ENCODE data around the gene LY86. TPM values are rescaled to one million over a fixed set of nuclear protein-coding genes. Genes with fewer than 3 reads are reported as not detected.
"Not testable (repeated sequence)": the region's sequence is repeated elsewhere in the genome, so short reads cannot be mapped to it uniquely, and the experiment has no call there.

The LY86 gene
- total RNA-seq, 1 experiment from 2014 or later, result not detected

DNA sequence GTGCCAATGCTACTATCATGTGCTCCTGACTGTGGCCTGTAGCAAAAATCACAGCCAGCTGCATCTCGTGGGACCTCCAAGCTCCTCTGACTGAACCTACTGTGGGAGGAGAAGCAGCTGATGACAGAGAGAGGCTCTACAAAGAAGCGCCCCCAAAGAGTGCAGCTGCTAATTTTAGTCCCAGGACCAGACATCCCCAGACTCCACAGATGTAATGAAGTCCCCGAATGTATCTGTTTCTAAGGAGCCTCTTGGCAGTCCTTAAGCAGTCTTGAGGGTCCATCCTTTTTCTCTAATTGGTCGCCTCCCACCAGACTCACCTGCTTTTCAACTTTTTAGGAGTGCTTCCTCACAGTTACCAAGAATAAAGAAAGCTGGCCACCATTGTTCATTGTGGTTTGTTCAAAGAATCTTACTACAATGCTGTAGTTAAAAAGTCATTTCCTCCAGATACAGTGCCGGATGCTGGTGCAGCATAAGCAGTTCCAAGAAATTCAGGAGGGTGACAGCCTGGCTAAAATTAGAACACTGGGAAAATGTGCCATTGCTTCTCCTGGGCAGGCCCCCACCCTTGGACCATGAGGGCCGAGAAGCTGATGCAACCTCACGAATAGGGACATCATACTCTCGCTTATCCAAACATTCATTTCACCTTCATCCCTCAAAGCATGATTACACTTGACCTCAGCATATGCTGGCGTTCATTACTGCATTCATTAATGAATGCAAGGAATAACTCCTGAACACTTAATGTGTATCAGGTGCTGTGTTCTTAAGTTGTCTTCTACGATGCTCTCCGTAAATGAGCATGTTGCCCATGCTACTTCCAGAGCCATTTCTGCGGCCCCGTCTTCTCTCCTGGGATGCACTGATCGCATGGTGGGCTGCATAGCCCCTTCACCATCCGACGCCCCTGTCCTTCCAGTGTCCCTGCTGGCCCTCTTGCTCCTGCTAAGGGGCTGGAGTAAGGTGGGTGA is 66.4 kb downstream of the LY86 start:
- peak; percentile 23 for DNase-seq (ENCODE audit: low spot score)

DNA sequence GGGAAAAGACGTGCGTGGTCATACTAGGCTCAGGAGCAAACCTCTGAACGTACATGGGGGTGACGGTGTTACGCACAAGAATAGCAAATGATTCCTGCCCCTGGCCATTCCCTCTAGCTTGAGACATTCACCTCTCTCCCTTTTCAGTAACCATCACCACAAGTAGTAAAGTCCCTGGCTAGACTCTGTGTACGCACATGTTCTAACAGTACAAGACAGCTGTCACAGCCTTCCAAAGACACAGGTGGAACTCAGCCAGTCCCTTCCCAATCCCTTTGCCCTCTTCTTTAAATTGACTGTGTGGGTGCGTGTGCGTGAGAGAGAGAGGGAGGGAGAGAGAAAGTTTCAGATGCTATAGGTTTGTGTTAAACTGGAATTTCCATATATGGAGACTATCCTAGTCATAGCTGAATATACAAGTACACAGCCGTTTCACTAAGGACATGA is 67.3 kb downstream of the LY86 start:
- DNase-seq (ENCODE audit: low spot score), result no peak

DNA sequence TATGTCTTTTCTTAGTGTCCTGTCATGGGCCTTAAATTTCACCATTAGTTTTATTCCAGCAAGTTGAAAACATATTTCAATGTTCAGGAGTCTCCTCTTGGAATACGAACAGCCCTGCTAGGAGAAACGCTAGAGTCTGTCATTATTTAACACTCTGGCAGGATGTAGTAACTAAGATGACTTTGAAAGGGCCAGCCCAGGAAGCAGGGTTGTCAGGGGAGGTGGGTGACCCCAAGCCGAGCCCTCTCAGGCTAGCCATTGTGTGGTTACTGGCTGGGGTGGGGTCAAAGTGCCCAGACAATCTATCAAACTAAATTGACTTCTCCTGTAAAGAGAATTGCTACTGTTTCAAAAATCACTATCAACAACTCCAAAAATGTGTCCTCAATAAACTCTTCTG is 67.8 kb downstream of the LY86 start:
- DNase-seq (ENCODE audit: low spot score), result no peak

DNA sequence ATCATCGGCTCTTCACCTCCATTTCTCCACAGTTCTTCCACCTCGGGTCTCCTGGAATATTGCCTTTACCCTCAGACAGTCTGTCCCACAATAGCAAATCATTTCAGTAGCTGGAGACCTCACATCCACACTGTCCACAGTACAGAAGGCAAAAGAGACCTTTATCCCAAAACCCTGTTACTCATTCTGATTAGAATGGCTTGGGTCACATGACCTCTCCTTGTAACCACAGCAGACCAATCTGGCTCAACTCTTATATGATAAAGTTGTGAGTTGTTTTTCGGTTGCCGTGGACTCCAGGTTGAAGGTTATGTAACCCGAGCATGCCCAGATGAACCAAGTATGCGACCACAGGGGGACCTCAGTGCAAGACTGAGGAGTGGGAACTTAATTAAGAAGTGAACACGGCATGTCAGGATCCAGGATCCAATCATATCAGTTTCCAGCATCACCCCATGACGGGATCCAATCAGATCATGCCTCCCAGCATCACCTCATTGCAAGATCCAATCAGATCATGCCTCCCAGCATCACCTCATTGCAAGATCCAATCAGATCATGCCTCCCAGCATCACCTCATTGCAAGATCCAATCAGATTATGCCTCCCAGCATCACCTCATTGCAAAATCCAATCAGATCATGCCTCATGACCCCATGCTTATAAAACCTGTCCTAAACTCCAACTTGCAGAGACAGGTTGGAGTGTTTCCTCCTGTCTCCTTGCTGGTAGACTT is 68.7 kb downstream of the LY86 start:
- DNase-seq (ENCODE audit: low spot score), result no peak

DNA sequence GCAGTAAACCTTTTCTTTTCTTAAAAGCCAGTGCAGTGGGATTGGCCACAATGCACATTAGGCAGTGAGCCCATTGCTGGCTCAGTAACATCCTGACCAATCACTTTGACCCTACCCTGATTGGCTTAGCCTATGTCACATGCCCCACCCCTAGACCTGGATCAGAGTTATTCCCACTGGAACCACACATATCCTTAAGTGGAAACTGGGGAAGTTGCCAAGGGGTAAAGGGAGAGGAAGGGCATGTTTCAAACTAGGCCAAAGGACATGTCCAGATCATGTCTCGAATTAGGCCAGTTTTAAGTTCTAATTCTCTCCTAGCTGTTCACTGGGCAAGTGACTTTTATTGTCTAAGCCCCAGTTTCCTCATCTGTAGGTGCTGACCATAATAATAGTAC is 69.3 kb downstream of the LY86 start:
- DNase-seq (ENCODE audit: low spot score), result no peak

DNA sequence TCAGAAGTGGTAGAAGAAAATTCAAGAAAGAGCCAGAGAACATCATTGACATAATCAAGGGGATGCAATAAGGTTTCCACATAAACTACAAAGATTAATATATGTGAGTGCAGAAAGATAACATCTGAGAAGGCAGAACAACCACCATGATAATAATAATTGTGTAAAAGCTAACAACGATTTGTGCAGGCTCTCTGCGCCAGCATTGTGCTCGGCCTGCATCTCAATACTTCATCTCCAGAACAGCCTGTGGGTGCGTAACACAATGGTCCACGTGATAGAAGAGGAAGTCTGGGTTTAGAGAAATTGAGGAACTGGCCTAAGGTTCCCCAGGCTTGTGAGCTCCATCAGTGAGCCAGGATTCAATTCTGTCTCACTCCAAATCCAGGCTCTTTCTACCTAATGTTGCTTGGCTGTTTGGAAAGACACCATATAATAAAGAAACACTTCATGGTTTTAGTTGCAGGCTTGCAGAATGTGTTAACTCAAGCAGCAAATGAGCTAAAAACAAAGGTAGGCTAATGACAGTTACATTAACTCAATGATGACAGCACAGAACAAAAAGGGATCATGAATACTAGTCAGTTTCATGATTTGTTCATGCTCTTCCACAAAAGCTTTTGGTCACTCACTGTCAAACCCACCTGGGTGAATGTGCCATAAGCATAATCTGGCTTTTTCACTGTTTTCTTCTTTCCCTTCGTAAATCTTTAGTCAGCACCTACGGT is 71.2 kb downstream of the LY86 start:
- no peak for DNase-seq (ENCODE audit: low spot score)

DNA sequence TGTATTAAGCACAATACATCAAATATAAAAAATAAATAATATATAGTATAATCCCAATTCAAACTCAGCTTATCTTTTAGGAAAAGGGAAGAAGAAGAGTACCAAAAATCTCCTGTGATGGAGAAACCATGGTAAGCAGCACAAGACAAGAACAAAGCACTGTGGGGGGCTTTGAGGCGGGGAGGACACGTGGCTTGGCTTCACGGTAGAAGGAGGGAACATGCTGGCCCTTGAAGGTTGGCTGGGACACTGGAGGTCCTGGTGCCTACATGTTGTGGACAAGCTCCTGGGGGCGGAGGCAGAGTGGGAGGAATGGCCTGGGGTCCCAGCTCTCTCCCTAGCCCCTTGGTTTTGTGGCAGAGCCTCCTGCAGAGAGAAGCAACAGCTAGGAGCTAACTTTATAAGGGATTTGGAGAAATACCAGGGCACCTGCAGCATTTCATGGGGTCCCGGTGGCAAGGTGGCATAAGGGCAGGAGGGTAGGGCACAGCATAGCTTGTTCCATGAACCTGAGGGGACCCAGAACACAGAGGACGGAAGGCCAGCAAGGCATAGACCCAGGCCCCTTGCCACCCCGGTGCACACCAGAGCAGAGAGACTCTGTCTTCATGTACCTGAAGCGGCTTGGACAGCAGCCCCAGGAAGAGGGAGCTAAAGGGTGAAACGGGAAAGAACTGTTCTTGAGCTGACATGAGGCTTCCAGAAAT is 72.0 kb downstream of the LY86 start:
- DNase-seq (ENCODE audit: low spot score), result no peak

DNA sequence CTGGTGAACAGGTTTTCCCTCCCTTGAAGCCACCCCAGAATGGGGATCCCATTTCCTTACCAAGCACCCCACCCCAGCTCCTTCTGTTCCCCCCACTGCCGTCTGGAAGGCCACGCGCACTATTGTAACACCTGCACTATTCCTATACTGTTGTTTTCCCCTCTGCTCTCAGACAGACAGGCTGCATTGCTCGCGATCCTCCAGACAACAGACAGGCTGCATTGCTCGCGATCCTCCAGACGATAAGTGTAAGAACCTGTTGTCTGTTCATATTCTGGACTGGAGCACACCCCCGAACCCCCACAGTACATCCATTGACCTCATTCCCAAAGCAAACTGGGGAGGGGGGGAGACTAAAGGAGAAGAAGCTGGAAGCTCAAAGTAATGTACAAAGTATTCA is 72.7 kb downstream of the LY86 start:
- no peak for DNase-seq (ENCODE audit: low spot score)

DNA sequence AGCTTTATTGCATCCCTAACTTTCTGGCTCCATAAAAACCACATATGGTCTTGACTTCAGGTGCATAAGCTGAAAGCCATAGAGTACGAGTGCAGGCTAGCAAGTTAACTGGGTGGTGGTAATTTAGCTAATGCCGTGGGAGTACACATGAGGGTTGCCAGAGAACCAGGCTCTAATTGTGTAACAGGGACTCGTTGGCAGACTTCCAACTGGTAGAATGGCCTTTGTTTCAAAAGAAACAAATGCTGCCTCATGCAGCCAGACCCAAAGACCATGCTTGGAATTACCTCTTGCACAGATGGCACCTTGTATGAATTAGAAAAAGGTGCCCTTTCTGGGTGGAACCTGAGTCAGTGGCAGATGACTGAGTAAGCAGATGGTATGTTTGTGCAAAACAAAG is 73.2 kb downstream of the LY86 start:
- peak; percentile 33 for DNase-seq (ENCODE audit: low spot score)

DNA sequence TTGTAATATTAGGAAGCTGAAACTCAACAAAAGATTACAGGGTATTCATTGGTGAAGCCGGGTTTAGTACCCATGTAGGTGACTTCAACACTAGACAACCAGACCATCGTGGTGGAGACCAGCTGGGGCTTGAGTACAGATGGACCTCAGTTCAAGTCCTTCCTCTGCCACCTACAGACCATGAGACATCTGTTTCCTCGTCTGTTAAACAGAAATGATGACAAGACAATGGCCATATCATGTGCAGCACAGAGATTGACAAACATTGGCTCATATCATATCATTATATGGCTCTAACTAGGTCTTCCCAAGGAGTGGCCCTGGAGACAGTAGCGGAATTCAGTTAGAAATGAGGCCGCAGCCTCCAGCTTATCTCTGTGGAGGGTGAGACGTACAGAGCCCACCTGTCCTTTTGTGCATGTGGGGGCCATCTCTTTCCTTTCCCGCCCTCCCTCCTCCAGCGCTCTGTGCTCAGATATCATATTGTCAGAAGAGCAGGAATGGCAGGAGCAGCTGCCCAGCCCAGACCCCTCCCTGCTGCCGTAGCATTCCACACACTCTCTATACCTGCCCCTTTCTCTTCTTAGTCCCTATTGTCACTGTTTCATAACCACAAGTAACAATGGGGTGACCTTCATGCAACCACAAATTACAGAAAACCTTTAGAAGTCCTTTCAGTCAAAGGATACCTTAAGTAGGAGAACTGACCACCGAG is 75.1 kb downstream of the LY86 start:
- no peak for DNase-seq (ENCODE audit: low spot score)

DNA sequence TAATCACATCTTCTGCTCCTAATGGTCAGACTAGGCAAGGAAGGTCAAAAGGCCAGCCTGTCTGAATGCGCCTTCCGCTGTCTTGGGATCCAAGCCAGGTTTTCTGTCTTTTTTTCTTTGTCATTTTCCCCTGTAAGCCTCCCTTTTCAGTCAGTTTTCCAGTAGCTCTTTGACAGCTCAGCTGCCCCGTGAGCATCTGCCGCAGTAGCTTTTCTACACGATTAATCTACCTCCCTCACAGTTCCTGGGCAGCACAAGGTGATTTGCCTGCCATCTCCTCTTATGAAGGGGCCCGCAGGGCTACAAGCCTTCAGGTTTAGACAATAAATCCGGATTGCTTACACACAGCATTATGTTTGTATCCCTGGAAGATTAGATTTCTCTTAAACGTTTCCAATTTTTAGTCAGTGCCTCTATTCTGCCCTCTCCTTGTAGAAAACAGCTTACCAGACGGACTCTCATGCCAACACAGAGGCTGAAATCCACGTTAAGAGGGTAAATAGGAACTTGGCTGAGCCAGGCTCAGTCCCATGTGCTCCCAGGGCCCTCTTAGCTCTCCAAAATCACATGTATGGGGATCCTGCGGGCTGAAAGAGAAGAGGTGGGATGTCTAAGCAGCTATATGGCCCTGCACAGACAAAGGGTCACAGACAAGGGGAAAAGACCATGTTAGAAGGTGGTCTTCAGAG is 77.2 kb downstream of the LY86 start:
- DNase-seq (ENCODE audit: low spot score), result no peak

DNA sequence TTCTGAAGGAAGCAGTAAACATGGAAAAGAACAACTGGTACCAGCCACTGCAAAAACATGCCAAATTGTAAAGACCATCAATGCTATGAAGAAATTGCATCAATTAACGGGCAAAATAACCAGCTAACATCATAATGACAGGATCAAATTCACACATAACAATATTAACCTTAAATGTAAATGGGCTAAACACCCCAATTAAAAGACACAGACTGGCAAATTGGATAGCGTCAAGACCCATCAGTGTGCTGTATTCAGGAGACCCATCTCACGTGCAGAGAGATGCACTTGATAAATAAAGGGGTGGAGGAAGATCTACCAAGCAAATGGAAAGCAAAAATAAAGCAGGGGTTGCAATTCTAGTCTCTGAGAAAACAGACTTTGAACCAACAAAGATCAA is 81.6 kb downstream of the LY86 start:
- not testable (repeated sequence) for DNase-seq (ENCODE audit: low spot score)

DNA sequence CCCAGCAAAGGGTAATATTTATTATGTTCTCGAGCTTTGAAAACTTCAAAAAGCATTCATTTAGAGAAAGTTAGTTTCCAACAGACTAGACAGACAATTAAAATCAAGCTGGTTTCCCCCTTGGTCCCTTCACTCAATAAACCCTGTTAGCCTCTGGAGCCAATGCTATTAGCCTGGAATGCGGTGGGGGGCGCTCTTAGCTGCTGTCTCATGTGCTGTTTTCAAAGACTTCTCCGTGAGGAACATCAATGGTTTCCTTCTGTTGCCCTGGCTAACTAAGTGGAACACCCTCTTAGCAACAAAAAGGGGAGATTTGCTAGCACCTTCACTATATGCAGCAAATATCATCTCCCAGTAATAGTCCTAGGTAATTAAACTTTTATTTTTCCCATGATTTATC is 86.4 kb downstream of the LY86 start:
- no peak for DNase-seq (ENCODE audit: low spot score)

DNA sequence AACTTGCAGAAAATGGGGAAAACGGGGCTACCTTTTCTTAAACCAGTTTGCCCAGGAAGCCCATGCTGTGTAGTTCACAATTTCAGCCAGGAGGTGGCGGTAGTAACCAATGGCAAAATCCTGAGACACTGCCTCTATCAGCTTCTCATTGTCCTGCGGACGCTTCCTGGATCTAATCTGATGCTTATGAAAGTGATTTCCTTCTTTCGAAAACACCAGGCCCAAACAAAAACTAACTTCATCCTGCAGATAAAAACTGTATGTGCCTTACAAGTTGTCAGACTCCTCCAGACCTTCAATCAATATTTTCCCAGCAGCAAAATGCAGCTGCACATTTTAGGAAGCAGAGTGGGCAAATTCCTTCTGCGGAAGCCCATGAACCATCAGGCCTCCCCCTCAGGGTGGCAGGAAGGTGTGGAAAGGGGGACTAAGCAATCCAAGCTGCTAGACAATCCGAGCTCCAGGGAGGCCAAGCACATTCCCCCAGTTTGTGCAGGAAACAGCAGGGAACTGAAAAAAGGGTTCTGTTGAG is 88.5 kb downstream of the LY86 start:
- DNase-seq (ENCODE audit: low spot score), result peak; percentile 69

DNA sequence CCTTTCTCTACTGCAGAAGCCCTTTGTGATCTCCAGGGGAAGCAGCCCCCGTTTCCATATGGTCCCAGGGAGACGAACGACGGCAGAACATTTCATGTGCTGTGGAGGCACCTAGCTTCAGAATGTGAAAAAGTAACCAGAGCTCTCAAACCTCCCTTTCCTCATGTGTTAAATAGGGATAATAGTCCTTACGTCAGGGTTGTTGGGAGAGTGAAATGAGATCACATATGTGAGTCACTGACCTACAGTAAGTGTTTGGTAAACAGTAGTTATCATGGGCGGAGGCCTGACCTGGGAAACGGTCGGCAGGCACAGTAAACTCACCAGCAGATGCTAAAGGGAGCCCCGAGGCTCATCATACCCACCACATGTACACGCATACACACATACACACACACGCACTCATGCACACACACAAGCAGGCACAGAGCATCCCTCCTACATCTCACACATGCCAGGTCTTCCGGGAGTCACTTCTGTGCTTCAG is 89.7 kb downstream of the LY86 start:
- peak; percentile 81 for DNase-seq (ENCODE audit: low spot score)

DNA sequence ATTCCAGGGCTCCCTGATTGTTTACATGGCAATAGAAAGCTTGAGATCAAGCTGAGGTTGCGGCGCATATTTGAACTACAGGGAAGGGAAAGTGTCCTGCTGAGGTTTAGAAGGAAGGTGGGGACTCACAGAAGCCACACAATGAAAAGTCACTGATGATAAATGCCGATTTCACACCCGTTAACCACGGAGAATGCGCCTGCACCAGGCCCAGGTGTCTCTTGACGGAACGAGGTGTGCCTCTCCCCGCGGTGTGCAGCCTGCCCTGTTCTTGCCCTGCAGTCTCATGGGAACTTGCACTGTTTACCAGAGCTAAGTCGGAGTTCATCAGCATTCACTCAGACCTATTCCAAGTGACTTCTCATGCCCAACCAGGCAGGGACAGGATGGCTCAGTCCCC is 90.3 kb downstream of the LY86 start:
- no peak for DNase-seq (ENCODE audit: low spot score)

DNA sequence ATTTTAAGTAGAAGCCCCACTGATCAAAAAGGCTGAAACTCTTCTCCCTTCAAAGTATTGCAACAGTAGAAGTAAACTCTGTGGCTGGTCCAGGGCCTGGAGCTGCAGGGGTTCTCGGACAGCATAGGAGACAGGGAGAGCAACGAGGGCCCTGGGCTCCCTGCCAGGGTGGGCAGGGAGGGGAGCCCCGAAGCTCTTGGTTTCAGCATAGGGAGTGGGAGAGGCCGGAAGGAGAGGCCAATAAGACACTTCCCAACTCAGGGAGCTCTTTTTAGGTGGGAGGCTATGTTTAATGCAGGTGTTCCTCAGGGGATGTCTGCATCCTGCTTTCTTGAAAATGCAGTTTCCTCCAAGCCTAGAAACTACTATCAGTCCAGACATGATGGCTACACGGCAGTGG is 91.1 kb downstream of the LY86 start:
- no peak for DNase-seq (ENCODE audit: low spot score)

DNA sequence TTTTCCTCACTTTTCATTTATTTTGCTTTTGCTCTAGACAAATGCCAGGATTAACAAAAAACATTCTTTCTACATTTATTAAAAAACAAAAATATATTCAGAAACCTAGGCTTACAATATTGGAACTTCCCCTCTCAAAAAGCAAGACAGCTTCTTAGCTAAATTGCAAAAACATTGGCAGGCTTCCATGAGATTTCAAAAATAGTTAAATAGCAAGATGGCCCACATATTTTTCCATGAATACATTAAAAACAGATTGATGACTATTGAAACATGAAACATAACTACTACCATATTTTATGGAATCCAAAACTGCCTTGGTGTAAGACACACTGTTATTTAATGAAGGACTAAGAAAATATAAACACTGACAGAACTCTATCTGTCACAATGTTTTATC is 92.0 kb downstream of the LY86 start:
- no peak for DNase-seq (ENCODE audit: low spot score)

DNA sequence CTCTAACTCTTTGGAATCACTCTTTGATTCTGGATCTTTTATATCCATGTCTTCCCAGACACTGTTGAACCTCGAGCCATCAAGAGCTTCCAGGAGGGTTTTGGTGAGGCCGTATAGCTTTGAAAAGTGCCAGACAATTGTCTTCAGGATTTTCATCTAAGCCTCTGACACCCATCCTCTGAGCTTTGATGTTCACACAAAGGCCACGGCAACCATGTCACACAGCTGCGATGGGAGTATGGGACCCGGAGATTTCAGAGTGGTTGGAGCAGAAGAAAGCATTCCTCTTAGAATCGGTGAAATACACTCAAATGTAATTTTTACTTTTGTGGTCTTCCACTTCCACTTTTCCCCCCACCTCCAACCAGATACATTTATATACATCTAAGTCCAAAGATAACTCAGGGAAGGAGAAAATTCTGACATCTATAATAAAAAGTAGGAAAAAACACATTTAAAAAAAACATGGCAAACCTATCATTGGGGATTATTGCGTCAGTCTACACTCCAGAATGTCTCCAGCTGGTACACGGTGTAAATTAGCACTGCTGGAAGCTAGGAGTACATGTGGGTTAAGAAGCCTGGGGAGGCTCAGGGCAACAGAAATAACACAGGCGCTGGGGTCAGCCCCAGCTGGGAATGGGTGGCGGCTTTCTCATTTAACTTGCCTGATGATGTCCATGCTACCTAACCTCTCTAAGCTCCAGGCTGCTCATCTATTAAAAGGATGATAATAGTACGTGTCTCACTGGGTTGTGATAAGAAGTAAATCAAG is 92.7 kb downstream of the LY86 start:
- DNase-seq (ENCODE audit: low spot score), result no peak

Data from H4 (cell line).